ENCODE measurements around the gene NDUFA11. TPM values are rescaled to one million over a fixed set of nuclear protein-coding genes. Genes with fewer than 3 reads are reported as not detected.

The NDUFA11 gene
- 279 and 320 TPM in 2 replicates for total RNA-seq (2014; rRNA removed; shearing (Covaris generic))

GRCh38 chr19:5903624-5904351 is at the start of gene NDUFA11:
Gene NDUFA11 (minus strand): TSS chr19:5903790. CDS start chr19:5903708, 82 bp downstream.

GRCh38 chr19:5913739-5914357 is 10.3 kb upstream of the NDUFA11 start, which contains the start of gene CAPS:
Gene CAPS (plus strand): TSS chr19:5914254. CDS start chr19:5914407, 153 bp downstream.

GRCh38 chr19:5904352-5905113 is 943 bp upstream of the NDUFA11 start, which contains the start of gene VMAC:
Gene VMAC (plus strand): TSS chr19:5904872. CDS start chr19:5904891, 19 bp downstream.

GRCh38 chr19:5851302-5851701 is 52.3 kb downstream of the NDUFA11 start, which contains the start of gene FUT3:
Gene FUT3 (minus strand): TSS chr19:5851449.

Other genes with a start within 250 kb of the NDUFA11 start
- 232 and 245 TPM in 2 replicates for gene MICOS13, start 223.3 kb downstream of the NDUFA11 start, total RNA-seq (2014; rRNA removed; shearing (Covaris generic))
- gene HSD11B1L, start 222.8 kb downstream of the NDUFA11 start, total RNA-seq (2014; rRNA removed; shearing (Covaris generic)) = 46.2 and 46.3 TPM in 2 replicates
- gene RPL36, start 213.5 kb downstream of the NDUFA11 start, total RNA-seq (2014; rRNA removed; shearing (Covaris generic)) = 2,537 and 2,543 TPM in 2 replicates
- 306 and 350 TPM in 2 replicates for gene LONP1, start 183.6 kb downstream of the NDUFA11 start, total RNA-seq (2014; rRNA removed; shearing (Covaris generic))
- gene CATSPERD, start 183.2 kb downstream of the NDUFA11 start, total RNA-seq (2014; rRNA removed; shearing (Covaris generic)) = not detected in 2 replicates
- gene PRR22, start 119.0 kb downstream of the NDUFA11 start, total RNA-seq (2014; rRNA removed; shearing (Covaris generic)) = 6.8 and 10.4 TPM in 2 replicates
- 102 and 105 TPM in 2 replicates for gene DUS3L, start 112.6 kb downstream of the NDUFA11 start, total RNA-seq (2014; rRNA removed; shearing (Covaris generic))
- gene NRTN, start 98.7 kb downstream of the NDUFA11 start, total RNA-seq (2014; rRNA removed; shearing (Covaris generic)) = 1.1 and 1.2 TPM in 2 replicates
- gene FUT6, start 64.1 kb downstream of the NDUFA11 start, total RNA-seq (2014; rRNA removed; shearing (Covaris generic)) = not detected in 2 replicates
- 0.11 TPM in 1 of 2 replicates, not detected in the other for gene FUT3, start 52.3 kb downstream of the NDUFA11 start, total RNA-seq (2014; rRNA removed; shearing (Covaris generic))
- 0.11 TPM in 2 replicates for gene FUT5, start 33.2 kb downstream of the NDUFA11 start, total RNA-seq (2014; rRNA removed; shearing (Covaris generic))
- gene VMAC, start 1.1 kb upstream of the NDUFA11 start, total RNA-seq (2014; rRNA removed; shearing (Covaris generic)) = 9.8 and 11.0 TPM in 2 replicates
- gene CAPS, start 10.5 kb upstream of the NDUFA11 start, total RNA-seq (2014; rRNA removed; shearing (Covaris generic)) = 185 and 250 TPM in 2 replicates
- 70.4 and 71.6 TPM in 2 replicates for gene RANBP3, start 74.3 kb upstream of the NDUFA11 start, total RNA-seq (2014; rRNA removed; shearing (Covaris generic))
- 4.9 and 5.6 TPM in 2 replicates for gene RFX2, start 206.7 kb upstream of the NDUFA11 start, total RNA-seq (2014; rRNA removed; shearing (Covaris generic))
- gene ACSBG2, start 231.9 kb upstream of the NDUFA11 start, total RNA-seq (2014; rRNA removed; shearing (Covaris generic)) = 0.19 TPM in 1 of 2 replicates, not detected in the other